ENCODE data around the gene SEPTIN1.
"Not testable (repeated sequence)": the region's sequence is repeated elsewhere in the genome, so short reads cannot be mapped to it uniquely, and the experiment has no call there.

DNA sequence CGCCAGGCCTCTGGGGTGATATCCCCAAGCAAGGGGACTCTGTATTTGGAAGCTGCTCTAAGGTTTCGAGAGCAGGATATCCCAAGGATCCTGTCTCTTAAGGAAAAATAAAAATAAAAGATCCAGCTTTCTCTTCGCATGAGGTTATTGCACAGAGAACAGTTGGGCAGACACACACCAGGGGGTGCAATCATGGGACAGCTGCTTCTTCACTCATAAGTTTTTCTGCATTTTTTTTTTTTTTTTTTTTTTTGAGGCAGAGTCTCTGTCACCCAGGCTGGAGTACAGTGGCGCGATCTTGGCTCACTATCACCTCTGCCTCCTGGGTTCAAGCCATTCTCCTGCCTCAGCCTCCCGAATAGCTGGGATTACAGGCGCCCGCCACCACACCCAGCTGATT lies 40.4 kb downstream of the SEPTIN1 start:
- TF ChIP-seq POLR2A (IDR thresholded peaks at IDR 0.05; ENCODE audit: low read length); GATA1 (IDR thresholded peaks at IDR 0.05; ENCODE audit: low read depth, low read length): not testable (repeated sequence)

Data from erythroblast (primary cell).